HG03442 (cell line): ENCODE measurements around the gene YLPM1.

ENCODE experiments used
- ATAC-seq: cut with Tn5 transposase; IDR thresholded peaks from one replicate; pipeline ENCODE4 v1.9.1; 2021; ENCODE audit warnings: mild to moderate bottlenecking, moderate library complexity; ENCODE audit not compliant: unreplicated experiment

YLPM1 gene

DNA sequence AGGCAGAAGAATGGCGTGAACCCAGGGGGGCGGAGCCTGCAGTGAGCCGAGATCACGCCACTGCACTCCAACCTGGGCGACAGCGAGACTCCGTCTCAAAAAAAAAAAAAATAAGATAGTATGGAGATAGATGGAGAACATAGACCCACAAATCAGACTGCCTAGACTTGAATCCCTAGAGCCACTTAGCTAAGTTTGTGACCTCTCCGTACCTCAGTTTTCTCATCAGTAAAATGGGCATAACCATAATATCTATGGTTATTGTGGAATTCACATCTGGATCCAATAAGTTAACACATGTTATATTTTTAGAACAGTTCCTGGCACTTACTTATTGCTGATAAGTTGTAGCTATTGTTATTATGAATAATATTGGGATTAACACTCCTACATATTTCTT, 105.6 kb downstream of the YLPM1 start:
- ATAC-seq = no peak

DNA sequence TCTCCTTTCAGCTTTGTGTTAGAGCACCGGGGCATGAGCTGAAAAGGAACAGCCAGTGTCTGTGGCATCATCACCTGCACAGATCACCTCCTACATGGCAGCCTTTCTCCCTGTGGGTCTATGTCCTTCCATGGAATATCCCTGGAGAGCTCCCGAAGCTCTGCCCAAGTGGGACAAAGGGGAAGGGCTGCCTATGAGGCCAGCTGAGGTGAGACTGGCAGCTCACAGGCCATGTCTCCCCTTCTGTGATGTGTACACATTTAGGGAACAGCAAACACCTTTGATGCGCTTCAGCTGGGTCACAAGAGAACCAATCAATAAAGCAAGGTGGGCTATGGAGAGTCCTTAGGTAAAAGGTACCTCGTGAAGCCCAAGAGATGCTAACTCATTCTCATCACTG, 108.7 kb downstream of the YLPM1 start:
- no peak for ATAC-seq

DNA sequence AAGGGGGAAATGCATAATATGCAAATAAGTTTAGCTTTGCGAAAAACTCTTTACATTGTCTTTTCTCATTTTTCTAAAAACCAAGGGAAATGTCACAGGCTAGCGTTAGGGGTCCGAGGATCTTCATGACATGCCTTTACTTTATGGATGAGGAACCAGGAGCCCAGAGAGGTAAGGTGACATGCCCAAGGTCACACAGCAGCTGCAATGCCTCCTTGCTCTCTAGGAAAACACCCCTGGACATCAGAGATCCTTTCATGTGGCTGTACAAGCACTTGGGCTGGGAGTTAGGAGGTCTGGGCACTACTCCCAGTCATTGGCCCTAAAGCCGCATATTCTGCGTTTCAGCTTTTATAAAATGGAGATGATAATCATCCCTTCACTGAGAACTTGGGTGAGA, 112.1 kb downstream of the YLPM1 start:
- no peak for ATAC-seq

GRCh38 chr14:74875941-74876913, 113.1 kb downstream of the YLPM1 start, which contains the start of gene PROX2:
TSS of gene PROX2 (minus strand) at chr14:74876145. CDS start at chr14:74863834, 12,311 bp downstream.
- no peak for ATAC-seq

DNA sequence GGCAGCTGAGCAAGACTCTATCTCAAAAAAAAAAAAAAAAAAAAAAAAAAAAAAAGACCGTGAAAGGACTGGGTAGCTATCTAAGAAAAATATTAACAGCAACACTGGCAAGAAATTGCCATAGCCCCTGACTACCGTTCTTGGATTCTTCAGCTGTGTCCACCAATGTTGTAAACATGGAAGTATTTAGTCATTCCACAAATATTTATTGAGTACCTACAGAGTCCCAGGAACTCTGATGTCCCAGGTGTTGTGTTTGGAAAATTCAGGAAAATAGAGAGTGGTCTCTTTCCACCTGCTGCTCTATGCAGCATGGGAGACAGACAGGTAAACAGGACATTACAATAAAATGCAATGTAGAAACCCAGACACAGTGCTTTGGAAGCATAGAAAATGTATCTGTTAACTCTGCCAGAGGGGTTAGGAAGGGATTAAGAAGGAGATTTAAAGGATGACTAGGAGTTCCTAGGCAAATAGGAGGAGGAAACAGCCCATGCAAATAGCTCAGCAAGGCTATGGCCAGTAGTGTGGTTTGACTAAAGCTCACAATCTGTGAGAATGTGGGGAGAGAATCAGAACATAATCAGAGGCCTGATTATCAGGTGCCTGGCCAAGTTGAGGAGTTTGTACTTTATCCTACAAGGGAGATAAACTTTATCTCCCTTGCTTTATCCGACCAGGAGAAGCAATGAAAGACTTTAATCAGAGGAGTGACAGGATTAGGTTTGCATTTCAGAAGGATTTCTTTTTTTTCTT, 116.5 kb downstream of the YLPM1 start:
- ATAC-seq = no peak

DNA sequence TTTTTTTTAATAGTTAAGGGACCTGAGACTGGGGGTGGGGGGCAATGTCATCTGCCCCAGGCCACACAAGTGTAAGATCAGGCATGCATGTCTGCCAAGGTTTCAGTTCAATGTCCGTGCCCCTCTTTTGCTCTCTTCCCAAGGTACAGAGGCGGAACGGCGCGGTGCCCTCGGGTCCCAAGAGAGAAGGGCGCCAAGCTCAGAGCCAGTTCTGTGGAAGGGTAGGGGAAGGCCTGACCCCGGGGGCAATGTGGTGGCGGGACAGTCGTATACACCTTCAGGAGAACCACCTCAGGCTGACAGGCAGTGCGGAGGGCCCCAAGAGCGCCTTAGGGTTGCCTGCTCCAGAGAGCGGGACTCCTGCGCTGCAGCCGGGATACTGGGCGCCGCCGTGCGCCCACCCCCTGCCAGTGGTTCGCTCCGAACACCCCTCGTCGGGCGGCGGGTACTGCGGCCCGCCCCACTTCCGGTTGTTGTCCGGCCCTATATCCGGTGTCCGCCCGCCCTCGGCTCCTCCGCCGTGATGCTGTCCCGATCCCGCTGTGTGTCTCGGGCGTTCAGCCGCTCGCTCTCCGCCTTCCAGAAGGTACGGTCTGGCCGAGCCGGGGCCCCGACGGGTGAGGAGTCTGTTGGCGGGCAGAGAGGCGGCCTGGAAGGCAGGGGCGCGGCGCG, 118.5 kb downstream of the YLPM1 start, which contains the start of gene DLST:
Gene DLST (plus strand): TSS at position 486 of the 672 bp plus-strand sequence. CDS start 38 bp downstream, at position 524.
- peak; percentile 88 for ATAC-seq

DNA sequence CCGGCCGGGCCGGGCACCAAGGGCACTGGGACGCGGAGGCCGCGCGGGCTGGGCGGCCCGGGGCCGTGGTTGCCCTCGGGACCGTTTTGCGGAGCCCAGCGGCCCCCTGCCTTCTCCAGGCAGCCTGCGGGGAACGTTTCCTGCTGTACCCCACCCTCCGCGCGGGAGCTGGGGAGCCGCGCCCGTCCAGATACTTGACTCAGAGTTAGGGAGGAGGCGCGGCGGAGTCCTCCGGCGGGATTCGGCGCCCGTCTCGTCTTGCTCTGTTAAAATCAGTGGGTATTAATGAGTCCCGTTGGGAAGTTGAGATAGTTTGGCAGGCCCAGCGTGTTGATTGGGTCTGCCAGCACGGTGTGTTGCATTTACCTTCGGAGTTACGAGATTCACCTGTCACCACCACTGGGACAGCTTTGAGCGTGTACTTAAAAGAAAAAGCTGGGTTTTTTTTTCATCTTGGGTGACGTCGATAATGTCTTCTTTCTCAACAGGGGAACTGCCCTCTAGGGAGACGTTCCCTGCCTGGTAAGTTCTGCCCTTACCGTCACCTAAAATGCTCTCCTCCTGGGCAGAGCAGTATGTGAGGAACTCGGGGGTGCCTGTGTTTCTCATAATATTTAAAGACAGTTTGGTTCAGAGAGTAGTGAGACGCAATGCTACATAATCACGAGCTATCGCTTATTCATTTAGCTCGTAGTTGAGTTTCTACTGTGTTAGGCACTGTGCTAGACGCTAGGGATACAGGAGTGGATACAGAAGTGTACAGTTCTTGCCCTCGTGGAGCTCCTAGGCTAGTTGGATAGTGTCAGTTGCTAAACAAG, 119.2 kb downstream of the YLPM1 start:
- ATAC-seq = peak; percentile 40
